Measurements from ENCODE around the gene RAB7A. TPM values are rescaled to one million over a fixed set of nuclear protein-coding genes. Genes with fewer than 3 reads are reported as not detected.

RAB7A gene
- total RNA-seq (2014; rRNA removed; shearing (Covaris generic); ENCODE audit: low replicate concordance), result 156 and 165 TPM in 2 replicates

DNA sequence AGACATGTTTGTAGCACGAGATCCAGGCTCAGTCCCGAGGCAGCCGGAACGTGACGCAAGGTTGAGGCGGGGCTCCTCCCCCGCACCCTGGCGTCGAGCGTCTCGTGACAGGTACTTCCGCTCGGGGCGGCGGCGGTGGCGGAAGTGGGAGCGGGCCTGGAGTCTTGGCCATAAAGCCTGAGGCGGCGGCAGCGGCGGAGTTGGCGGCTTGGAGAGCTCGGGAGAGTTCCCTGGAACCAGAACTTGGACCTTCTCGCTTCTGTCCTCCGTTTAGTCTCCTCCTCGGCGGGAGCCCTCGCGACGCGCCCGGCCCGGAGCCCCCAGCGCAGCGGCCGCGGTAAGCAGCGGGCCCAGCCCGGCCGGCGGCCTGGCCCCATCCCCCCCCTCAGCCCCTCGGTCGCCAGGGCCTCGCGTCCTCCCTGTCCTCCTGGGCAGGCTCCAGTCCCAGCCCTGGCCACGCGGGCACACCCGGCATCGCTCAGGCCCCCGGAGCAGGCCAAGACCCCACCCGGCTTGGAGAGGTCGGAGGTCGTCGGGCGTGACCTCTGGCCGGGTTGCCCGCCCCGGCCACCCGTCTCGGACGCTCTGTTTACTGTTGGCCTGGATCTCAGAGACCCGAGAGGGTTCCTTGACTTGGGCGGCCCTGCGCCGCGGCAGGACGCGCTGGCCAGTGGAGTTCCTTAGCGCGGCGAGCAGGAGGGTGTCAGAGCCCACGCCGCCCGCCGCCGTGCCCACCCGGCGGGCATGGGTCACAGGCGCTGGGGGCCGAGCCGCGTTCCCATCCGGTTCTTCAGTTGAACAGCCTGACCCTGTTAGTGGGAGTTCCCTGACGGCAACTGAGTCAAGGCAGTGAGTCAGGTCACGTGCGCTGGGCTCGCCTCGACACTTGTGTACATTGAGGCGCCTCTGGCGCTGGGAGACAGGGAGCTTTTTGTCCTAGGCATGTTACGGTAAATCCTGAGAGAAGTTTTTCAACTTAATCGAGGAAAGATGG lies at the start of gene RAB7A:
TSS of gene RAB7A (plus strand) at position 161 of the 994 bp plus-strand sequence. CDS start 69,185 bp downstream, outside the sequence.
- Histone ChIP-seq H3K9me3 (no peaks in the 10 kb centered on the region), H3K27me3 (no peaks in the 10 kb centered on the region), H3K36me3 (peaks cover 23% of the 10 kb centered on the region), H3K4me3 (peak within 1 kb of the TSS; percentile 93)
- peak; percentile 99 for DNase-seq

DNA sequence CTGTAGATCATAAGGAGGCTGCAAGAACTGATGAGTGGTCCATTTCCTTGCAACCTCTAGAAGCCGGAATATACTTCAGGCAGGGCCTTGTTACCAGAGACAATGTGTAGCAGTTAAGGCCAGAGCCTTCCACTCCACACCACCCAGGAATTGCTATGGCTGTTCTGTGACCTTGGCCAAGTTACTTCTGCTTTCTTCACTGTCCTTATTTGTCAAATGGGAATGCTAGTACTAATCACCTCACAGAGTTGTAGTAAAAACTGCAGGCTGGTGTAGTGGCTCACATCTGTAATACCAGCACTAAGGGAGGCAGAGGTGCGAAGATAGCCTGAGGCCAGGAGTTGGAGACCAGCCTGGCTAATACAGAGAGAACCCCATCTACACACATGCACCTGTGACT lies 46.6 kb upstream of the RAB7A start:
- Histone ChIP-seq H3K27me3 (no peaks in the 10 kb centered on the region), H3K36me3 (no peaks in the 10 kb centered on the region), H3K4me3 (no peak overlapping the region)

DNA sequence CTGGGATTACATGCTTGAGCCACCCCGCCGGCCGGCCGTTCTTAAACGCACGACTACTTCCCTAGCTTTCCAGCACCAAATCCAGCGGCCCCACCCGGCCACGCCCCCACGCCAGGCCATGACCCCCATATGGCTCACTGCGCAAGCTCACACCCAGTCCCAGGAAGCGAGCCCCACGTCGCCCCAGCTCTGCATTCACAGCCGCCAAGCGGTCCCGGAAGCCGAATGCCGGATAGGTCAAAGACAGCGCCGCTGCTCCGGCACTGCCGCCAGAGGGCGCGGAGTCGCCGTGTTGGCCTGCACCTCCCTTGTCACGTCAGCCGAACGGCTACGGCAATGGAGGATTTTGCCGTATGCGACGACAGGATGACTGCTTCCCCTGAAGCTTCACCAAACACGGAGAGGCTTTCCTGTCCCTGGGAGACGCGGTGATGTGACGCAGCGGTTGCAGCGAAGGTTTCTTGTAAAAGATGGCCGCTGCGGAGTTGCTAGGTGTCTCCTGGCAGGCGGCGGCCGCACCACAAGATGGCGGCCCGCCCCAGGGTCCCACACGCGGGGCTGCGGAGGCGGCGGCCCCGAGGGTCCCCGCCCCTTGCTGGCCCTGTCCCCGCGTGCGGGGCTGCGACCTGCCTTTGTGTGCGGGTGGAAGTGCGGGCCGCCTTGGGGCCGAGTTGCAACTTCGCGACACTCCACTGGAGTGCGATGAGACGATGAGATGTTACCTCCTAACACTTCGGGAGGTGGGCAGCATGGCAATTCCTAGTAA lies 45.2 kb upstream of the RAB7A start:
- Histone ChIP-seq H3K9me3 (no peaks in the 10 kb centered on the region), H3K27me3 (no peaks in the 10 kb centered on the region), H3K4me3 (peak overlapping the region; percentile 57), H3K36me3 (no peaks in the 10 kb centered on the region)
- peak; percentile 100 for DNase-seq

More for the DNA sequence above, 46.6 kb upstream of the RAB7A start:
- no peaks in the 10 kb centered on the region for H3K9me3 ChIP-seq
- no peak for DNase-seq

DNA sequence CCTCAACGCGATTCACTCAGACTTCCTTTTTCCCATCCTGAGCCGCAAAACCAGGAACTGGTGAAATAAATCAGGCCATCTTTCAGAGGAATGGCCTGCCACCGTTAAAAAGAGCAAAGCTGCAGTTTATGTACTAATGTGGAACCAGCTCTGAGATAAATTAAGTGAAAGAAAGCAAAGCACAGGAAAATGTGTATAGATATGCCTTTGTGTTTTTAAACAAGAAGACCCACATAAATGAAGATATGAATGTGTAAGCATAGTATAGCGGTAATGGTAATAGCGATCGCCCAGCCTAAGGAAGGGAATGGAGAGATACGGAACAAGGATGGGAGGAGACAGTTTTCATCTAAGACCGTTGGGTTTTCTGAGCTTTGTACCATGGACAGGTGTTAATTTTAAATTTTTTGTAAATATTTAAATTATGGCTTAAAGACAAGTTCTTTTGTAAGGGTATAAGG lies 44.6 kb upstream of the RAB7A start:
- peak overlapping the region; percentile 57 for H3K4me3 ChIP-seq
- H3K9me3 ChIP-seq, result no peaks in the 10 kb centered on the region
- DNase-seq, result no peak
- H3K36me3 ChIP-seq, result no peaks in the 10 kb centered on the region
- no peaks in the 10 kb centered on the region for H3K27me3 ChIP-seq

DNA sequence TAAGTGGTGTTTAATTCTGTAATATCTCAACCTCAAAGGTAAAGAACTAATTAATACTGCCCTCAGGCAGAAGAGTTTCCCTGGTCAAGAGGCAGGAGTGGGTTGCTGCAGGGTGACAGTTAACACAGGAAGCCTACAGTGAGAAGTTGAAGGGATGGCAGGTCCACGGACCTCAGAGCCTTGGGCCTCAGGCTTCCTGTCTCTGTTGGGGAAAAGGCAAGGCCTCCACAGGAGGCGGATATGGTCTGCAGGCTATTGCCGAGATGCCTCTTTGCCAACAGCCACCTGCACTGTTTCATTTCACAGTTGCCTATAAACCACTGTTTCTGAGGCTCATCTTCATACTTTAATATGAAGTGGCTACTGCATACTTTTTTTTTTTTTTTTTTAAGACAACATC lies 42.0 kb upstream of the RAB7A start:
- Histone ChIP-seq H3K36me3 (no peaks in the 10 kb centered on the region), H3K9me3 (no peaks in the 10 kb centered on the region), H3K4me3 (no peak overlapping the region), H3K27me3 (no peaks in the 10 kb centered on the region)
- no peak for DNase-seq

DNA sequence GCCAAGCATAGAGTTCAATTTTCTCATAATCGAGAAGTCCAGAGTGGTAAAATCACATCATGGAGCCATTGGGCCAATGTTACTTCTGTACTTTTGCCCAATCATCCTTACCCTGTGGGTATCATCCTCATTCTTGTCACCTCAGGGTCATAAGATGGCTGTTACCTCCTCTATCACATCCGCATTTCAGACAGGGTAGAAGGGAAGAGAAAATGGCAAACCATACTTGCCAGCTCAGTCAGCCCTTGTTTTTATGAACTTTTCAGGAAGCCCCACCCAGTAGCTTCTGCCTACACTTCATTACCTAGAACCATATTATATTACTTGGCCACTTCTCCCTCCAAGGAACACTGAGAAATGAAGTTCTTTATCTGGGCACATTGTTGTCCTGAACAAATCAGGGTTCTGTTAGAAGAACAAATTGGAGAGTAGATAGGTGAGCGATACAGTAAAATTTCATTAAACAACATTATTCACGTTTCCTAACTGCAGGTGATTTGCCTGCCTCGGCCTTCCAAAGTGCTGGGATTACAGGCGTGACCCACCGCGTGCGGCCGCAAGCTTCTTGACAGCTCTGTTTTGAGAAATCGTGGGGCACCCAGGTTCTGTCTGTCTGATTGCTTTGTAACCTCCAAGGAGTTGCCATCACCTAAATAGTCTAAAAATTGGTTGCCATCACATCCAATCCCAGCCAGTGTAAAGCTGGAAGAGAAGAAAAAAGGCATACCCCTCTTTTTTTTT lies 40.8 kb upstream of the RAB7A start:
- Histone ChIP-seq H3K4me3 (no peak overlapping the region), H3K9me3 (no peaks in the 10 kb centered on the region), H3K36me3 (no peaks in the 10 kb centered on the region), H3K27me3 (no peaks in the 10 kb centered on the region)
- DNase-seq, result no peak

DNA sequence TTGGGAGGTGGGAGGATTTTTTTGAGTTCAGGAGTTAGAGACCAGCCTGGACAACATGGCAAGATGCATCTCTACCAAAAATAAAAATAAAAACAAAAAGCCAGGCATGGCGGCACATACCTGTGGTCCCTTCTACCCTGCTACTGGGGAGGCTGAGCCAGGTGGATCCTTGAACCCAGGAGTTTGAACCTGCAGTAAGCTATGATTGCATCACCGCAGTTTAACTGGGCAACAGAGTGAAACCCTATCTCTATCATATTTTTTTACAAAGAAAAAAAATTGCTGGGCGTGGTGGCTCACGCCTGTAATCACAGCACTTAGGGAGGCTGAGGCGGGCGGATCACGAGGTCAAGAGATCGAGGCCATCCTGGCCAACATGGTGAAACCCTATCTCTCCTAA lies 39.5 kb upstream of the RAB7A start:
- Histone ChIP-seq H3K36me3 (no peaks in the 10 kb centered on the region), H3K27me3 (no peaks in the 10 kb centered on the region), H3K9me3 (no peaks in the 10 kb centered on the region), H3K4me3 (no peak overlapping the region)
- no peak for DNase-seq

DNA sequence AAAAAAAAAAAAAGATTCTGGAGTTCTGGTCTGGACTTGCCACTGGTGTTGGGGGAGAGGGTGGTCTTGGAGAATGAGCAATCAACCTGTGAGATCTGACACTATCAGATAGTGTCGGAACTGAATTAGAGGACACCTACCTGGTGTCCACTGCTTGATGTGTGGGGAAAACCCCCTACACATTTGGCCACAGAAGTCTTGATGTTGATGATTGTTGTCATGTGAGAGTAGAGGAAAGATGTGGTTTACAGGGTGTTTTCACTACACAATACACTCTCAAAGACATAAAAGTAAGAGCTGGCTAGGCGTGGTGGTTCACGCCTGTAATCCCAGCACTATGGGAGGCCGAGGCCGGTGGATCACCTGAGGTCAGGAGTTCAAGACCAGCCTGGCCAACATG lies 36.9 kb upstream of the RAB7A start:
- DNase-seq, result no peak
- Histone ChIP-seq H3K27me3 (no peaks in the 10 kb centered on the region), H3K4me3 (no peak overlapping the region), H3K36me3 (no peaks in the 10 kb centered on the region), H3K9me3 (no peaks in the 10 kb centered on the region)

DNA sequence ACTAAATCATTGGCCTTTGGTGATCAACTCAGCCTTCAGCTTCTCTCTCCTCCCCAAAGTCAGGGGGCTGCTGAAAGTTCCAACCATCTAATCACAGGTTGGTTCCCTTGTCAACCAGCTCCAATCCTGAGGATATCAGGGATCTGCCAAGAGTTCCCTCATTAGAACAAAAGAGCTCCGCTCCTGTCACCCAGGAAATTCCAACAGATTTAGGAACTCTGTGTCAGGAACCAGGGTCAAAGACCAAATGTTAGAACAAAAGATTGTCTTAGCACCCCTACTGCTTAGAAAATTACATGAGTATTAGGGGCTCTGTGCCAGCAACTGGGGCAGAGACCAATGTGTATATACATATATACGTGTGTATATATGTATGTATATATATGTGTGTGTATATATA lies 32.3 kb upstream of the RAB7A start:
- Histone ChIP-seq H3K9me3 (no peaks in the 10 kb centered on the region), H3K27me3 (no peaks in the 10 kb centered on the region), H3K36me3 (no peaks in the 10 kb centered on the region), H3K4me3 (no peak overlapping the region)
- no peak for DNase-seq

DNA sequence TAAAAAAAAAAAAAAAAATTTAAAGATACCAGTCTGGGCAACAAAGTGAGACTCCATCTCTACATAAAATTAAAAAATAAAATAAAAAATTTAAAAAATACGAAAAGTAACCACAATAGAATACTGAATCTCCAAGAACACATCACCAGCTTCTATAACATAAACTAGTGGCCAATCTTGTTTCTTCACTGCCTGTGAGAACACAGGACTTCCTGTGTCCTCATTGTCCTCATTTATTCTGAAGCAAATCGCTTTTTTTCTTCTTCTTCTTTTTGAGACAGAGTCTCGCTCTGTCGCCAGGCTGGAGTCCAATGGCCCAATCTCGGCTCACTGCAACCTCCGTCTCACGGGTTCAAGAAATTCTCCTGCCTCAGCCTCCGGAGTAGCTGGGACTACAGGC lies 28.6 kb upstream of the RAB7A start:
- Histone ChIP-seq H3K9me3 (no peaks in the 10 kb centered on the region), H3K27me3 (no peaks in the 10 kb centered on the region), H3K4me3 (no peak overlapping the region), H3K36me3 (no peaks in the 10 kb centered on the region)
- DNase-seq, result no peak

DNA sequence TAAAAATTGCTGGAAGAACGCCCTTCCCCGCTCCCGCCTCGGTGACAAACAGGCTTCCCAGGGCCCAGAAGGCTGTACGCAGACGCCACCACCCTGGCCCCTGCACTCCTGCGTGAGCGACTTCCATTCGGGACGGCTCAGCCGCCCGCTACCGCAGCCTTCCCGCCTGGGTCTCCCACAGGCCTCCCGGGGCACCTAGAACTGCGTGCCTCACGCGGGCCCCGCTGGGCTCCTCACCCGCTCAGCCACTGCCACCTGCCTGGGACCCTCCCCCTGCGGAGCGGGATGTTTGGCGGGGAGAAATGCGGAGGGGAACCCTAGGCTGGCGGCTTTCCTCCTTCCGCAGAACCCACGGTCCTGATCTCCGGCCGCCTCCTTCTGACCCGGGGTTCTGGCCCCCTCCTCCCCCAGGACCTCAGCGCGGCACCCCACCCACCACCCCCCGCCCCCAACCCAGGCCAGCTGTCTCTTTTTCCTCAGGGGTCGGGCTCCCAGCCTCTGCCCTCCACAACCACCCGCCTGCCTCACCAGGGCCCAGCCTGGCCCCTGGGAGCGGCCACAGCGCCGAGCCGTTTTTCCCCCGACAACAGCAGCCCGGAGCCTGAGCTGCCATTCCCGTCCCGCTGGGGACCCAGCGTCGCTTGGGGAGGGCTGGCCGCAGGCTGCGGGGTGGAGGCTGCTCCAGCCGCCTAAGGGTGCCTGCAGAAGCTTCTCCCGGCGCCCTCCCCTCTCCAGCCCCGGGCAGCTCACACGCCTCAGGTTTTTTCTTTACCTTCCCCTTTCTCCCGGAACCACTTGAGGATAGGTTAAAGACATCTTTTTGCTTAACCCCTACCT lies 27.6 kb upstream of the RAB7A start:
- DNase-seq, result peak; percentile 32
- Histone ChIP-seq H3K4me3 (peak overlapping the region; percentile 36), H3K36me3 (no peaks in the 10 kb centered on the region), H3K9me3 (no peaks in the 10 kb centered on the region), H3K27me3 (no peaks in the 10 kb centered on the region)

DNA sequence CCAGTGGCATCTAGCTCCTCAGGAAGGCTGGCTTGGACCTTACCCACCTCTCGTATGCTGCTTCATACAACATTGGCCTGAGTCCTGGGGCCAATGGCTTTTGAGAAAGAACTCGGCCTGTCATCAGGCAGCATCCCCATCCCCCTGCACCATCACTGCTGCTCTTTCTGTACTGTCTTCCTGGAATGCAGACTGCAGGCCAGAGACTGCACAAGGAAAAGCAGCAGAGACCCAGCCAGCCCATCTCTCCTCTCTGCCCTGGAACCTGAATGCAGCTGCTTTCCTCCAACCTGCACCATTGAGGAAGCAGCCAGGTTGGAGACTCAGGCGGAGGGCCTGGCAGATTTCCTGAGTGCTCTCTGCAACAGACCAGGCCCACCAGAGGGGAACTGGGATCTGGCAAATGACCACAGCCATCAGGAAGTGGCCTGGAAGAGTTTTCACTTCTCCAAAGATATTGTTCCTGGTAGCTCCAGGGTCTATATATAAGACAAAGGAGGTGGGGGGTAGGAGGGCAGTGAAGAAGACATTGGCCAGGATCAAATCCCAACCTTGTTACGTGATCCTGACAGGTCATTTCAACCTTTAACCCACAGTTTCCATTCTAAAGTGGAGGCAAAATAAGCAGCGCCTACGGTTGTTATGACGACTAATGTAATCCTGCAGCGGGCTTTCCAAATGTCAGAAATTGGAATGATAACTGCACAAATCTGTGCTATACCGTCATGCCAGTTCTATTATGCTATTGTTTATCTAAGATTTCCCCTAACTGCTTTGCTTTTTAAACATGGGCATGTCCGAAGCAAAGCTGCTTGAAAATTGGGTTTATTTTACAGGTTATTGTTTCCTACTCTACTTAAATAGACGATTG lies 24.4 kb upstream of the RAB7A start:
- DNase-seq, result no peak

DNA sequence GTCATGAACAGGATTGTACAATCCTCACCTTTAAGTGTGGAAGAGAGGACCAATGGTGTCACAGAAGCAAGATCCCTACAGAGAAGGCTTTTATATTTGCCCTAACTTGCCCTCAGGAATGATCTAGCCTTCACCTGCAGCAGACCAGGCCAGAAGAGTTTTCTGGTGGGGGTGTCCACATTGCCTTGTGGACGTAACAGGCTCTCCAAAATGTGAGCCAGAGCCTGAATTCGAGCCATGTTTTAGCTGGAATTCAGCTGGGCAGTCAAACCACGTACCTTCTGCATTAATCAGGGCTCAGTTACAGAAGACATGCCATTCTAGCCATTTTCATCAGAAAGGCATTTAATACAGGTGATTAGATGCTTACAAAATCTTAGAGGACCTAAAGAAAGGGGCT lies 23.6 kb upstream of the RAB7A start:
- DNase-seq, result no peak
- H3K27me3 ChIP-seq, result no peaks in the 10 kb centered on the region; the same call in 1 of the 2 replicates
- H3K4me3 ChIP-seq, result no peak overlapping the region
- no peaks in the 10 kb centered on the region for H3K36me3 ChIP-seq
- H3K9me3 ChIP-seq, result no peaks in the 10 kb centered on the region

More for the DNA sequence above, 24.4 kb upstream of the RAB7A start:
- Histone ChIP-seq H3K9me3 (no peaks in the 10 kb centered on the region), H3K36me3 (no peaks in the 10 kb centered on the region), H3K4me3 (no peak overlapping the region), H3K27me3 (no peaks in the 10 kb centered on the region; the same call in 1 of the 2 replicates)

DNA sequence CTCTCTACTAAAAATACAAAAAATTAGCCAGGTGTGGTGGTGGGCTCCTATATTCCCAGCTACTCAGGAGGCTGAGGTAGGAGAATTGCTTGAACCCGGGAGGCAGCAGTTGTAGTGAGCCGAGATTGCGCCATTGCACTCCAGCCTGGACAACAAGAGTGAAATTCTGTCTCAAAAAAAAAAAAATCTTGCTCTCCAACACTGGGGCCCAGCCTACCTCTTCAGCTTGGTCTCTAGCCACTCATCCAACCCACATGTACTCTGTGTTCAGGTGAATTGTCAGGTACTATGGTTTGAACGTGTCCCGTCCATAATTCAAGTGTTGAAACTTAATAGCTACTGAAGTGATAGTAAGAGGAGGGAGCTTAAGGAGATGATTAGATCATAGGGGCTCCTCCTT lies 22.4 kb upstream of the RAB7A start:
- H3K27me3 ChIP-seq, result no peaks in the 10 kb centered on the region; the same call in 1 of the 2 replicates
- H3K9me3 ChIP-seq, result no peaks in the 10 kb centered on the region
- H3K36me3 ChIP-seq, result no peaks in the 10 kb centered on the region
- H3K4me3 ChIP-seq, result no peak overlapping the region
- no peak for DNase-seq

DNA sequence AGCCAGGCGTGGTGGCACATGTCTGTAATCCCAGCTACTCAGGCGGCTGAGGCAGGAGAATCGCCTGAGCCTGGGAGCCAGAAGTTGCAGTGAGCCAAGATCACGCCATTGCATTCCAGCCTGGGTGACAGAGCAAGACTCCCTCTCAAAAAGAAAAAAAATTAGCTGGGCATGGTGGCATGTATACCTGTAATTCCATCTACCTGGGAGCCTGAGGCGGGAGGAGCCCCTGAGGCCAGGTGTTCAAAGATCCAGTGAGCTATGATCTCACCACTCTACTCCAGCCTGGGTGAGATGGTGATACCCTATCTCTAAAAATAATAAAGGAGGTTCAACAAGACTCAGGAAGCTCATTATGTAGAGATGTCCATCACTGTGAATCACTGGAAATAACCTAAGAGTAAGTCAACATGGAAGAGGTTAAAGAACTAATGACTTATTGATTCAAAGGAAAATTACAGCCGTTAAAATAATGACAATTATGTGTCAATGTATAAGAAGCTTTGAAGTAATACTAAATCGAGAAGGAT lies 19.8 kb upstream of the RAB7A start:
- Histone ChIP-seq H3K9me3 (no peaks in the 10 kb centered on the region), H3K27me3 (no peaks in the 10 kb centered on the region; the same call in 1 of the 2 replicates), H3K36me3 (no peaks in the 10 kb centered on the region), H3K4me3 (no peak overlapping the region)
- no peak for DNase-seq
